ENCODE data around the gene RPL10.

The RPL10 gene

DNA sequence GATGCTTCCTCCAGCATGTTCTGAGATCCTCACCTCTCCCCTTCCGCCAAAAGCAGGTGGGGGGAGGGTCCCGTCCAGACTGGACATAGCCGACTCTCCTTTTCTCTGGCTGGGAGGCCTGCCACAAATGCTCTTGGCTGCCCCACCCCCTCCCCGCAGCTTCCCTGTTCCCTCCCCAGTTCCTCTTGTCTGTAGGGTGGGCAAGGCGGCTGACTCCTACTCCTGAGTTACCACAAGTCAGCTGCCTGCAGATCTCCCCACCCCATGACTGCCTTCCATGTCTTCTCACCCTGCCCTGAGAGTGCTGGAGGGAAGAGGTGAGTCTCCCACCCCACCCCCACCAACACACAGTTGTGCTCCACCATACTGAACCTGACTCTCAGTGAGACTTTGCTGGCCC is 33.2 kb downstream of the RPL10 start:
- peak; percentile 80 to 90 for DNase-seq

- no peak for DNase-seq
These were observed 34.0 kb downstream of the RPL10 start for GRCh38 chrX:154432210-154432609.

GRCh38 chrX:154433605-154434004 is 35.4 kb downstream of the RPL10 start:
- DNase-seq = no peak

- no peak for DNase-seq
These were observed 36.4 kb downstream of the RPL10 start for GRCh38 chrX:154434394-154435168.

- DNase-seq = no peak
These were observed 37.1 kb downstream of the RPL10 start for GRCh38 chrX:154435171-154435733.

- DNase-seq = peak in 1 of 2 donors; percentile 51
These were observed 38.3 kb downstream of the RPL10 start for GRCh38 chrX:154436374-154436982.

DNA sequence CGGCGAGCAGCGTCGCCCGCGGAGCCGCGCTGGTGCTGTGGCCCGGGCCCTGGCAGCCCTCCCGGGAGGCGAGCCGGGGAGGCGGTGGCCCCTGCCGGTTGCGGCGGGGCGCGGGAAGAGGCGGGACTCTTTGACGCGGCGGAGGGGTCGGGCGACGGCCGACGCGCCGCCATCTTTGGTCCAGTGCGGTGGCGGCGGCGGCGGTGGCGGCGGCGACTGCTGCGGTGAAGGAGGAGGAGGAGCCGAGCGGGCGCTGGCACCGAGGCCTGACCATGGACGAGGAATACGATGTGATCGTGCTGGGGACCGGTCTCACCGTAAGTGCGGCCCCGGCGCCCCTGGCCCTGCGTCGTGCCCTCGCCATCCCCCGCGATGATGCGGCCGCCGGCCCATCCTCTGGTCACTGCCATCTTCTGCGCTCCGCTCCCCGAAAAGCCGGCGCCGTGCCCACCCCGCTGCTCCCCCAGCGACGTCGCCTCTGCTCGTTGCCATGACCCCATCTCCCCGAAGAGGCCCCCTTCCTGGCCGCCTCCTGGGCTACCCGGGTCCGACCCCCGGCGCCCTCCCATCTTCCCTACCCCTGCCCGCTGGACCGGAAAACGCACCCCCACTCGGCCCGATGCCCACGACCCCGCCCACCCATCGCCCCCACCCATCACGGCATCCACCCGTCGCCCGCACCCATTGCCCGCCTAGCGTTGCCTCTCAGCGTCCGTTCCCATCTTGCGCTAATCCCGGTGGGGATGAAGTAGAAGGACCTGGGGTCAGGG is 39.0 kb downstream of the RPL10 start, which contains the start of gene GDI1:
Gene GDI1 (plus strand): TSS at position 172 of the 770 bp plus-strand sequence. CDS start 101 bp downstream, at position 273.
- DNase-seq = peak in 1 of 2 donors; percentile 37

DNA sequence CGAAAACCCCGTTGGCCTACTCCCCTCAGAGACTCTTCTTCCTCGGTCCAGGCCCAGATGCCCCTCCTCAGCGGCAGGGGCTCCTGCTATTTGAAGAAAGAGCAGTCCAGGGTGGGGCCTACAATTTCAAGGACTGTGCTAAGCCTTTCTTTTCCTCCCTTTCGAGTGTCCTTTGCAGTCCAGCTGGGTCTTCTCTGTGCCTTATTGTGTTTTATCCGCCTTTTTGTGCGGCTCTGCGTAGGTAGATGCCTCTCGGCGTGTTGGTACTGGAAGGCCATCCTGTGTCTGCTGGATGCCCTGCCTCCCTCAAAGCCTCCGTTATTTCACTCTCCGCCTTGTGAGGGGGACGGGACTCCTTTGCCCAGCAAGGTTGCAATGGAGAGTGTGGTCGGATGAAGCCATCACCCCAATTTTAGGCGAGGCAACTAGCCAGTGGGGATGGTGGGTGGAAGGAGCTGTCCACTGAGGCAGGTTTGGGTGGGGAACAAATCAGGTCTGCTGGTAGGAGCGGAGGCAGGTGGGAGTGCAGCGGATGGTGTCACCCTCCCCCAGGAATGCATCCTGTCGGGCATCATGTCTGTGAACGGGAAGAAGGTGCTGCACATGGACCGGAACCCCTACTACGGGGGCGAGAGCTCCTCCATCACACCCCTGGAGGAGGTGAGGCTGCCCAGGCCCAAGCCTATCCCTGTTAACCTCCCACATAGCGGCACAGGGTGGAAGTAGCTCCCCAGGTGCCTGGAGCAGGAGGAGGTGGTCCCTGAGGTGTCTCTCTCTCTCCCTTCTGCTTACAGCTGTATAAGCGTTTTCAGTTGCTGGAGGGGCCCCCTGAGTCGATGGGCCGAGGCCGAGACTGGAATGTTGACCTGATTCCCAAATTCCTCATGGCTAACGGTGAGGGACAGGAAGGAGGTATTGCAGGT is 40.1 kb downstream of the RPL10 start:
- no peak for DNase-seq

DNA sequence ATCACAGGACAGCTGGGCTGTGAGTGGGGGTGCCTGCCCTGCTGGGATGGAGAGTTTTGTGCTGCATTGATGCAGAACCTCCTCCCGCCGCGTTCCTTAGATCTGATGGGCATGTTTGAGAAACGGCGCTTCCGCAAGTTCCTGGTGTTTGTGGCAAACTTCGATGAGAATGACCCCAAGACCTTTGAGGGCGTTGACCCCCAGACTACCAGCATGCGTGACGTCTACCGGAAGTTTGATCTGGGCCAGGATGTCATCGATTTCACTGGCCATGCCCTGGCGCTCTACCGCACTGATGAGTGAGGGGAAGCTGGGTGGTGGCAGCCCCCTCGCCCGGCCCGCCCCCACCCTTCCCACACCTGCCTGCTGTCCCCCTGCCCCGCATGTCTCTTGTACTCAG is 41.7 kb downstream of the RPL10 start:
- no peak for DNase-seq

GRCh38 chrX:154440623-154441357 is 42.6 kb downstream of the RPL10 start:
- DNase-seq = no peak

- DNase-seq = no peak
These were observed 43.4 kb downstream of the RPL10 start for GRCh38 chrX:154441564-154441963.

GRCh38 chrX:154441984-154442707 is 44.0 kb downstream of the RPL10 start:
- no peak for DNase-seq

GRCh38 chrX:154443479-154443910 is 45.3 kb downstream of the RPL10 start:
- no peak for DNase-seq

- DNase-seq = peak; percentile 55 to 80
These were observed 46.0 kb downstream of the RPL10 start, which contains the start of gene FAM50A for GRCh38 chrX:154443992-154444754. Gene FAM50A (plus strand): TSS chrX:154444141. CDS start chrX:154444236, 95 bp downstream.

DNA sequence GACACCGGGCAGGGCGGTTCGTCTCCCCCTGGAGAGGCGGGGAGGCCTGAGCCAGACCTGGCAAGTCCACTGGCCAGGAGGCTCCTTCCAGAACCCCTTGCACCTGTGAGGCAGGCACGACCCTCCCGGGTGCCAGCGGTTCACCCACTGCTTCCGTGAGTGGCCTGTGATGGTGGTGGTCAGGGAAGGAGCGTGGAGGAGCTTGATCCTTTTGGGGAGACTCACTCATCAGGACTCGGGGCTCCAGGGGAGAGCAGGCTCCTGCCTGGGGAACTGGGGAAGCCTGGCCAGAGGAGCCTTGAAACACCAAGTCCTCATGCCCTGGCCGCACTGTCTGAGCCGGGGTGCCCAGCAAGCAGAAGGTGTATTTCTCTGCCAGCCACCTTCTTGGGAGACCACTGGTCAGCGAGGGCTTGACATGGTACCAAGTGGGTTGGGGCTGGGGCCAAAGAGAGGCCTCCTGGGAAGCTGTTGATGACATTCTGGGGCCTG is 46.6 kb downstream of the RPL10 start:
- DNase-seq = no peak

- no peak for DNase-seq
These were observed 47.6 kb downstream of the RPL10 start for GRCh38 chrX:154445776-154446175.

DNA sequence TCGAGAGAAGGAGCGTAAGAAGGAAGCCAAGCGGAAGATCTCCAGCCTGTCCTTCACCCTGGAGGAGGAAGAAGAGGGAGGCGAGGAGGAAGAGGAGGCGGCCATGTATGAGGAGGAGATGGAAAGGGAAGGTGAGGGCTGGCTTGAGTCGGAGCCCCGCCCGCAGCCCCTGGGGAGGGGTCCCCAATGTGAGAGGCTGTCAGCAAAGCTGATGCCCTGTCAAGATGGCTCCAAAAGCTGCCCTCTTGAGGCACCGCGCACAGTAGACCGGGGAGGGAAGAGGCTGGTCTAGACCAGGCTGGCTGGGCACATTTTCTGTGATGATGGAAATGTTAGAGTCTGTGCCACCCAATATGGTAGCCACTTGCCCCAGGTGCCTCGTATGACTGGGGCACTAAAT is 48.3 kb downstream of the RPL10 start:
- DNase-seq = no peak

GRCh38 chrX:154448484-154448883 is 50.3 kb downstream of the RPL10 start:
- no peak for DNase-seq

GRCh38 chrX:154449618-154450017 is 51.4 kb downstream of the RPL10 start:
- DNase-seq = no peak

All from inflammatory macrophage (primary cell).